SK-N-SH treated with all-trans-retinoic acid at 6 μM for 48 hours (cell line): ENCODE measurements around the gene DLG1.

Experiments used
- OSR1 ChIP-seq: fragments of 250-450 bp; sonication (Bioruptor Pico); IDR thresholded peaks from 2 replicates; pipeline ENCODE4 v1.8.0; 2022; ENCODE audit warnings: moderate library complexity, mild to moderate bottlenecking, inconsistent platforms
- SNAI2 ChIP-seq: fragments of 250-450 bp; sonication (Bioruptor Pico); IDR thresholded peaks from 2 replicates; pipeline ENCODE4 v1.5.0; 2020; ENCODE audit warnings: mild to moderate bottlenecking, moderate library complexity
- TOX ChIP-seq: fragments of 250-450 bp; sonication (Bioruptor Pico); IDR thresholded peaks from 2 replicates; pipeline ENCODE4 v1.8.0; 2021; ENCODE audit warnings: mild to moderate bottlenecking, moderate library complexity, borderline replicate concordance

DNA sequence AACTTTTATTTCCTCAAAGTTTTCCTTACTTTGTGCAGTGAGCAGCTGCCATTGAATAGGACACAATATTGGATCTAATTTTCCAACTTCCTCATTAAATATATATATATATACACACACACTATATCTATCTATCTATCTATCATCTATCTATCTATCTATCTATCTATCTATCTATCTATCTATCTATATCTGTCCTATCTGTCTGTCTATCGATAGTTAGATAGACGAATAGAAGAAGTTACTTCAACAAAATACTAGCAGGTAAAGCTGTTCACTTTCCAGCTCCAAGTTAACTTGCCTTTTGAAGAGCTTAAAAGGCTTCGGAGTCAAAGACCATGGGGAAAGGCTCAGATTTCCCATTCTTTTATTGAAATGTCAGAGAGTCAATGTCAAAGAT, 3.6 kb upstream of the DLG1 start:
- TF ChIP-seq OSR1 (no peak), SNAI2 (no peak), TOX (no peak)
